GM12878 (cell line): ENCODE data around the gene FOXK2. TPM values are rescaled to one million over a fixed set of nuclear protein-coding genes. Genes with fewer than 3 reads are reported as not detected.

Experiments used
- ATAC-seq: fragments of 200-7000 bp; cut with Tn5 transposase; 3 replicates; pipeline ENCODE4 v1.9.1; 2020; ENCODE audit warnings: mild to moderate bottlenecking, moderate library complexity
- BruUV-seq: library from RNA; stranded (reverse); fragments of 400-500 nt; replicated peaks from 2 replicates; lab custom pipeline; 2021; lab: Mats Ljungman, UMichigan
- CTCF ChIA-PET: fragments of 300-600 bp; sonication (Branson Sonifier 250); formaldehyde crosslinking; extraction: SDS; loops from one replicate; lab custom pipeline; 2021; ENCODE audit warnings: inconsistent platforms; lab: Yijun Ruan, JAX
- POLR2A ChIA-PET: fragments of 350-600 bp; formaldehyde crosslinking; extraction: SDS; loops from one replicate; lab custom pipeline; 2021; ENCODE audit warnings: inconsistent platforms; lab: Charles Lee
- RAD21 ChIA-PET: fragments of 300-600 bp; sonication (Branson Sonifier 250); formaldehyde crosslinking; loops from one replicate; lab custom pipeline; 2023; ENCODE audit warnings: antibody characterized with exemption; ENCODE audit not compliant: unreplicated experiment; lab: Charles Lee
- SMC1A ChIA-PET: fragments of 300-600 bp; sonication (Branson Sonifier 250); formaldehyde crosslinking; loops from one replicate; lab custom pipeline; 2023; ENCODE audit not compliant: unreplicated experiment, uncharacterized antibody; lab: Charles Lee
- DNase-seq: peaks from one replicate; pipeline ENCODE4 v3.0.0-alpha.2; 2011; ENCODE audit warnings: low read depth, low spot score
- FAIRE-seq: peaks from 3 replicates; lab custom pipeline; 2011; peaks lifted over from hg19 to GRCh38; lab: Jason Lieb, UNC
- H2AFZ ChIP-seq: 2 replicates; pipeline ENCODE4 v1.6.0; 2011; ENCODE audit warnings: low read depth, low read length, control low read depth; ENCODE audit not compliant: control insufficient read depth
- H3K27ac ChIP-seq: 2 replicates; pipeline ENCODE4 v1.5.1; 2011; ENCODE audit warnings: control low read depth; ENCODE audit not compliant: control insufficient read depth, insufficient read depth
- H3K27me3 ChIP-seq, 2 experiments: replicated peaks in 1 of 2; 2 replicates each; pipeline versions ENCODE4 v1.6.0 to v1.6.1; 2011; ENCODE audit warnings: low read length in 1 of 2; ENCODE audit not compliant: control insufficient read depth in 2 of 2, insufficient read depth in 2 of 2
- H3K36me3 ChIP-seq, 2 experiments: 2 replicates each; pipeline ENCODE4 v1.5.1; 2011; ENCODE audit warnings: low read length in 1 of 2; ENCODE audit not compliant: control insufficient read depth in 2 of 2, insufficient read depth in 2 of 2
- H3K4me1 ChIP-seq: 2 replicates; pipeline ENCODE4 v1.6.1; 2011; ENCODE audit warnings: mild to moderate bottlenecking, low read length, moderate library complexity, mixed read lengths; ENCODE audit not compliant: control insufficient read depth, insufficient read depth
- H3K4me2 ChIP-seq: 2 replicates; pipeline ENCODE4 v1.6.0; 2011; ENCODE audit warnings: control low read depth; ENCODE audit not compliant: control insufficient read depth, insufficient read depth
- H3K4me3 ChIP-seq: fragments of 200-600 bp; sonication (generic); 2 replicates; pipeline ENCODE4 v1.5.1; 2016
- H3K79me2 ChIP-seq: 2 replicates; pipeline ENCODE4 v1.6.0; 2011; ENCODE audit warnings: low read length; ENCODE audit not compliant: control insufficient read depth, insufficient read depth
- H3K9ac ChIP-seq: 2 replicates; pipeline ENCODE4 v1.8.0; 2011; ENCODE audit warnings: low read length, control low read depth, mixed read lengths; ENCODE audit not compliant: control insufficient read depth, insufficient read depth
- H3K9me3 ChIP-seq: replicated peaks from 3 replicates; pipeline ENCODE4 v1.5.1; 2011; ENCODE audit warnings: mild to moderate bottlenecking, low read length; ENCODE audit not compliant: control insufficient read depth, insufficient read depth
- H4K20me1 ChIP-seq: 2 replicates; pipeline ENCODE4 v1.6.0; 2011; ENCODE audit not compliant: control insufficient read depth, insufficient read depth
- CEBPB ChIP-seq, 2 experiments: fragments of 150-350 bp in 1 of 2; IDR thresholded peaks; 2 replicates each; pipeline ENCODE4 v1.6.1; 2012 to 2014; ENCODE audit warnings: low read depth in 2 of 2, low read length in 2 of 2, borderline replicate concordance in 1 of 2, inconsistent platforms in 1 of 2
- MTA2 ChIP-seq: fragments of 450-650 bp; IDR thresholded peaks from 2 replicates; pipeline ENCODE4 v1.6.1; 2016; ENCODE audit warnings: low read depth, mild to moderate bottlenecking, moderate library complexity
- MTA3 ChIP-seq: IDR thresholded peaks from 2 replicates; pipeline ENCODE4 v1.6.1; 2012; ENCODE audit warnings: low read length, inconsistent platforms, borderline replicate concordance
- MYC ChIP-seq: IDR thresholded peaks from 2 replicates; pipeline ENCODE4 v1.6.1; 2011; ENCODE audit warnings: mild to moderate bottlenecking, low read length, moderate library complexity, inconsistent platforms; ENCODE audit not compliant: insufficient read depth, insufficient replicate concordance, insufficient read length, severe bottlenecking
- PML ChIP-seq: IDR thresholded peaks from 2 replicates; pipeline ENCODE4 v1.6.1; 2012; ENCODE audit warnings: low read length, inconsistent platforms
- RBBP5 ChIP-seq: fragments of 200-600 bp; sonication (generic); conservative IDR thresholded peaks from 2 replicates; pipeline ENCODE4 v1.6.1; 2016
- SIX5 ChIP-seq: IDR thresholded peaks from 2 replicates; pipeline ENCODE4 v1.6.1; 2011; ENCODE audit warnings: mild to moderate bottlenecking, low read depth, low read length, moderate library complexity; ENCODE audit not compliant: severe bottlenecking
- SMAD1 ChIP-seq: fragments of 450-650 bp; IDR thresholded peaks from 2 replicates; pipeline ENCODE4 v1.6.1; 2018; ENCODE audit warnings: mild to moderate bottlenecking, low read depth; ENCODE audit not compliant: partially characterized antibody
- SPI1 ChIP-seq: IDR thresholded peaks from 2 replicates; pipeline ENCODE4 v1.6.1; 2011; ENCODE audit warnings: low read depth, mild to moderate bottlenecking, low read length, moderate library complexity, borderline replicate concordance; ENCODE audit not compliant: insufficient read depth
- SREBF1 ChIP-seq: IDR thresholded peaks from 2 replicates; pipeline ENCODE4 v1.6.1; 2012; ENCODE audit warnings: mild to moderate bottlenecking, low read length
- STAT1 ChIP-seq: fragments of 450-650 bp; conservative IDR thresholded peaks from 2 replicates; pipeline ENCODE4 v1.6.1; 2014; ENCODE audit warnings: antibody characterized with exemption, mild to moderate bottlenecking
- TCF7 ChIP-seq: IDR thresholded peaks from 2 replicates; pipeline ENCODE4 v1.6.1; 2014; ENCODE audit warnings: antibody characterized with exemption, borderline replicate concordance
- ZNF207 ChIP-seq: fragments of 450-650 bp; IDR thresholded peaks from 2 replicates; pipeline ENCODE4 v1.6.1; 2014; ENCODE audit warnings: antibody characterized with exemption, mild to moderate bottlenecking, borderline replicate concordance
- ZNF274 ChIP-seq: IDR thresholded peaks from one replicate; pipeline ENCODE4 v1.8.0; 2011; ENCODE audit not compliant: insufficient read length, insufficient read depth
- ZNF384 ChIP-seq: IDR thresholded peaks from 2 replicates; pipeline ENCODE4 v1.6.1; 2012; ENCODE audit warnings: low read depth, mild to moderate bottlenecking, low read length, improper control_type of control experiment, borderline replicate concordance
- ZZZ3 ChIP-seq: IDR thresholded peaks from 2 replicates; pipeline ENCODE4 v1.6.1; 2011; ENCODE audit warnings: low read depth; ENCODE audit not compliant: control insufficient read depth, insufficient read length
- WGBS: methylation state at CpG from one replicate; pipeline ENCODE4 v1.1.6; 2016; ENCODE audit warnings: low lambda C conversion rate; ENCODE audit not compliant: insufficient replicate concordance, insufficient coverage; ENCODE audit errors: missing lambda C conversion rate; 5-methylcytosine and 5-hydroxymethylcytosine counted together
- in situ Hi-C: fragments of 300-500 bp; cut with MboI; formaldehyde crosslinking; loops from 9 replicates; pipeline ENCODE4 v1.14.3; 2018; ENCODE audit warnings: mixed read lengths
- intact Hi-C: fragments of 100-400 bp; cut with micrococcal nuclease; formaldehyde crosslinking; loops from one replicate; pipeline ENCODE4 v1.14.2; 2022; ENCODE audit not compliant: unreplicated experiment
- polyA plus RNA-seq, 11 experiments: library from polyadenylated mRNA; depleted of rRNA in 4 of 11; unstranded in 6 of 11; stranded (reverse) in 5 of 11; fragments of >200 nt; fragmentation: Nextera tagmentation in 4 of 11; fragmentation: Illumina TruSeq in 1 of 11; extraction: Ambion mirVana in 4 of 11; extraction: Trizol in 1 of 11; gene quantifications; 1 replicate in 1 of 11; 2 replicates in 10 of 11; pipeline versions ENCODE4 v1.2.1 to v1.2.3, GENCODE V29; 2011 to 2016; ENCODE audit warnings: inconsistent platforms in 2 of 11, missing spikeins in 2 of 11, low read depth in 1 of 11
- total RNA-seq, 4 experiments: library from RNA; depleted of rRNA in 3 of 4; stranded (reverse); fragments of >200 nt in 3 of 4; fragmentation: Illumina TruSeq in 1 of 4; extraction: Trizol in 1 of 4; gene quantifications; 2 replicates each; pipeline versions ENCODE4 v1.2.1 to v1.2.3, GENCODE V29; 2013 to 2021

FOXK2 gene
- total and polyA plus RNA-seq, 10 of the 15 experiments (the other 5 are each of a cell fraction or from before 2014, with no cell fraction given) = 2.4 to 56.8 (median 34.4) TPM

- ChIA-PET SMC1A (no interaction called here), POLR2A (interaction anchor here (0.7 kb wide), 2 partner anchors 178 to 287 kb away, joined by 3 to 4 read pairs; no protein-coding TSS in a partner anchor), RAD21 (no interaction called here), CTCF (no interaction called here)
- H3K4me1 ChIP-seq = peaks cover 4% of the 10 kb centered on the region
- no peaks in the 10 kb centered on the region for H3K79me2 ChIP-seq
- BruUV-seq = no TSS peak
- H3K9ac ChIP-seq = no peak overlapping the region
- in situ Hi-C loops = no loop called here
- H4K20me1 ChIP-seq = no peaks in the 10 kb centered on the region
- FAIRE-seq (no peak), ATAC-seq (no peak), DNase-seq (no peak)
- H3K27ac ChIP-seq = no peak overlapping the region
- no peak overlapping the region for H3K4me3 ChIP-seq
- no peak for TF ChIP-seq SIX5
- no peak for TF ChIP-seq ZNF384
- no peak for TF ChIP-seq CEBPB (IDR thresholded peaks at IDR 0.05; ENCODE audit: borderline replicate concordance in 1 of 2, low read depth in 2 of 2, low read length in 2 of 2)
- no peak for TF ChIP-seq STAT1
- no peak for TF ChIP-seq PML
- no peak for TF ChIP-seq MTA3
- no peak for TF ChIP-seq TCF7
- TF ChIP-seq ZNF207 = no peak
- no peak for TF ChIP-seq RBBP5
- TF ChIP-seq ZNF274 = no peak
- no peak for TF ChIP-seq SPI1
- TF ChIP-seq SMAD1 = no peak
- no peak for TF ChIP-seq MTA2
- TF ChIP-seq MYC = no peak
- no peak for TF ChIP-seq ZZZ3
- TF ChIP-seq SREBF1 = no peak
- no peaks in the 10 kb centered on the region for H3K9me3 ChIP-seq
- peaks cover 17 to 26% of the 10 kb centered on the region in 2 experiments for H3K36me3 ChIP-seq
- no peak overlapping the region for H3K4me2 ChIP-seq
- WGBS = 92% methylated on average over 26 of the region's 27 CpGs
- H3K27me3 ChIP-seq = no peaks in the 10 kb centered on the region
- intact Hi-C loops = no loop called here
- H2AFZ ChIP-seq = no peak overlapping the region
Measured at GRCh38 chr17:82588266-82589175, 69.0 kb downstream of the FOXK2 start.
